ENCODE data around the gene ADPRS.

Gene ADPRS

GRCh38 chr1:36080801-36081200, 7.9 kb upstream of the ADPRS start:
- no peaks in the 10 kb centered on the region for H3K4me1 ChIP-seq (ENCODE audit: control insufficient read depth, insufficient read depth, low read length)
- H3K4me3 ChIP-seq (ENCODE audit: low read depth, low read length), result no peak overlapping the region
- no peaks in the 10 kb centered on the region for H3K9me3 ChIP-seq (ENCODE audit: control insufficient read depth, insufficient read depth, low read length)
- H3K9ac ChIP-seq (ENCODE audit: low read depth, low read length), result no peak overlapping the region
- H3K27me3 ChIP-seq (ENCODE audit: control insufficient read depth, insufficient read depth, low read length), result peaks cover 6% of the 10 kb centered on the region
- no peaks in the 10 kb centered on the region for H3K36me3 ChIP-seq (ENCODE audit: control insufficient read depth, insufficient read depth, low read length)

- H3K9me3 ChIP-seq (ENCODE audit: control insufficient read depth, insufficient read depth, low read length), result no peaks in the 10 kb centered on the region
- no peak overlapping the region for H3K9ac ChIP-seq (ENCODE audit: low read depth, low read length)
- no peak overlapping the region for H3K4me3 ChIP-seq (ENCODE audit: low read depth, low read length)
- H3K36me3 ChIP-seq (ENCODE audit: control insufficient read depth, insufficient read depth, low read length), result no peaks in the 10 kb centered on the region
- H3K4me1 ChIP-seq (ENCODE audit: control insufficient read depth, insufficient read depth, low read length), result no peaks in the 10 kb centered on the region
- peaks cover 6% of the 10 kb centered on the region for H3K27me3 ChIP-seq (ENCODE audit: control insufficient read depth, insufficient read depth, low read length)
These were observed 6.7 kb upstream of the ADPRS start for GRCh38 chr1:36081926-36082485.

DNA sequence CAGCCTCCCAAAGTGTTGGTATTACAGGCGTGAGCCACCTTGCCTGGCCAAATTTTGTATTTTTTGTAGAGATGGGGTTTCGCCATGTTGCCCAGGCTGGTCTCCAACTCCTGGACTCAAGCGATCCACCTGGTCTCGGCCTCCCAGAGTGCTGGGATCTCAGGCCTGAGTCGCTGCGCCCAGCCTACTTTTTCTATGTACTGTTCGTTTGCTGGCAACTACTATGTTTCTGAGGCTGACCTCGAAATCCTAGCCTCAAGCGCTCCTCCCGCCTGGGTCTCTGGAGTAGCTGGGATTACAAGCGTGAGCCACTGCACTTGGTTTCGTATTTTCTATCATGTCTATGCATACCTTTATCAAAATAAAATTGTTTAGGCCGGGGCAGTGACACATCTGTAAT, 5.5 kb upstream of the ADPRS start:
- peaks cover 6% of the 10 kb centered on the region for H3K27me3 ChIP-seq (ENCODE audit: control insufficient read depth, insufficient read depth, low read length)
- no peaks in the 10 kb centered on the region for H3K4me1 ChIP-seq (ENCODE audit: control insufficient read depth, insufficient read depth, low read length)
- H3K36me3 ChIP-seq (ENCODE audit: control insufficient read depth, insufficient read depth, low read length), result no peaks in the 10 kb centered on the region
- no peak overlapping the region for H3K9ac ChIP-seq (ENCODE audit: low read depth, low read length)
- no peaks in the 10 kb centered on the region for H3K9me3 ChIP-seq (ENCODE audit: control insufficient read depth, insufficient read depth, low read length)
- no peak overlapping the region for H3K4me3 ChIP-seq (ENCODE audit: low read depth, low read length)

DNA sequence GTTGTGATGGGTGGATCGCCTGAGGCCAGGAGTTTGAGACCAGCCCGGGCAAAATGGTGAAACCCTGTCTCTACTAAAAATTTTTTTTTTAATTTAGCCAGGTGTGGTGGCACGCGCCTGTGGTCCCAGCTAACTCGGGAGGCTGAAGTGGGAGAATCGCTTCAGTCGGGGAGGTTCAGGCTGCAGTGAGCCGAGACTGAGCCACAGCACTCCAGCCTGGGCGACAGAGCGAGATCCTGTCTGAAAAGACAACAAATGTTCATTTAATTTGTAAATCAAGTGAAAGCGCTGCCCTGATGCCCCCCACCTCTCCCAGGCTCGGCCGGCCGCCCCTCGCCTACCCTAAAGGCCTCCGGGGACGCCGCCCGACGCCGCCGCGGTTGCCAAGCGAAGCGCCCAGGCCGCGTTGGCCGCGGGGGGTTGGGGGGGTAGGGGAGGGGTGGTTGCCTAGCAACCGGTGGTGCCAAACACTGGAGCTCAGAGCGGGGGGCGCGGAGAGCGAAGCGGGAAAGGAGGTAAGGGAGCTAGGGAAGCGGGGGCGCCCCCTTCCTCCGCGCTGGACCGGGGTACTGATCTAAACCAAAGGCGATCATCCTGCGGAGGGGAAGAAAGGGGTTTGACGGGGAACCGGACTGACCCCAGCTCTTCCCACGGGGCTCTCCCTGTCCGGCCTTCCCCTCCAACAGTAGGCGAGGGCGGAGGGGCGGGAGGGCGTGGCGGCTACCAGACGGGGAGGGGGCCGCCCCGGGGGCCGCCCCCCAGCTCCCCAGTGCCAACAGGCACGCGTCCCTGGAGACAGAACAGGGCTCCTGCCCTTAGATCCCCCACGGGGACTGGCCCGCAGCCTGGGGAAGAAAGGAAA, 4.8 kb upstream of the ADPRS start, which contains the start of gene TEKT2:
TEKT2 (plus strand) TSS at position 460 of the 862 bp plus-strand sequence. CDS start 828 bp downstream, outside the sequence.
- Histone ChIP-seq H3K9ac (ENCODE audit: low read depth, low read length) (no peak within 1 kb of the TSS), H3K27me3 (ENCODE audit: control insufficient read depth, insufficient read depth, low read length) (peaks cover 6% of the 10 kb centered on the region), H3K9me3 (ENCODE audit: control insufficient read depth, insufficient read depth, low read length) (no peaks in the 10 kb centered on the region), H3K4me1 (ENCODE audit: control insufficient read depth, insufficient read depth, low read length) (no peaks in the 10 kb centered on the region), H3K4me3 (ENCODE audit: low read depth, low read length) (peak within 1 kb of the TSS; percentile 55), H3K36me3 (ENCODE audit: control insufficient read depth, insufficient read depth, low read length) (no peaks in the 10 kb centered on the region)

- H3K4me3 ChIP-seq (ENCODE audit: low read depth, low read length), result peak overlapping the region; percentile 55
- H3K9ac ChIP-seq (ENCODE audit: low read depth, low read length), result no peak overlapping the region
- peaks cover 6% of the 10 kb centered on the region for H3K27me3 ChIP-seq (ENCODE audit: control insufficient read depth, insufficient read depth, low read length)
- no peaks in the 10 kb centered on the region for H3K9me3 ChIP-seq (ENCODE audit: control insufficient read depth, insufficient read depth, low read length)
- H3K4me1 ChIP-seq (ENCODE audit: control insufficient read depth, insufficient read depth, low read length), result no peaks in the 10 kb centered on the region
- H3K36me3 ChIP-seq (ENCODE audit: control insufficient read depth, insufficient read depth, low read length), result no peaks in the 10 kb centered on the region
These were observed 4.1 kb upstream of the ADPRS start for GRCh38 chr1:36084497-36085115.

- Histone ChIP-seq H3K9me3 (ENCODE audit: control insufficient read depth, insufficient read depth, low read length) (no peaks in the 10 kb centered on the region), H3K4me1 (ENCODE audit: control insufficient read depth, insufficient read depth, low read length) (no peaks in the 10 kb centered on the region), H3K9ac (ENCODE audit: low read depth, low read length) (no peak overlapping the region), H3K4me3 (ENCODE audit: low read depth, low read length) (peak overlapping the region; percentile 55), H3K36me3 (ENCODE audit: control insufficient read depth, insufficient read depth, low read length) (no peaks in the 10 kb centered on the region), H3K27me3 (ENCODE audit: control insufficient read depth, insufficient read depth, low read length) (peaks cover 6% of the 10 kb centered on the region)
These were observed 3.6 kb upstream of the ADPRS start for GRCh38 chr1:36085126-36085525.

GRCh38 chr1:36085686-36086526, 2.8 kb upstream of the ADPRS start:
- no peak overlapping the region for H3K4me3 ChIP-seq (ENCODE audit: low read depth, low read length)
- H3K9ac ChIP-seq (ENCODE audit: low read depth, low read length), result no peak overlapping the region
- H3K36me3 ChIP-seq (ENCODE audit: control insufficient read depth, insufficient read depth, low read length), result no peaks in the 10 kb centered on the region
- H3K4me1 ChIP-seq (ENCODE audit: control insufficient read depth, insufficient read depth, low read length), result no peaks in the 10 kb centered on the region
- peaks cover 6% of the 10 kb centered on the region for H3K27me3 ChIP-seq (ENCODE audit: control insufficient read depth, insufficient read depth, low read length)
- no peaks in the 10 kb centered on the region for H3K9me3 ChIP-seq (ENCODE audit: control insufficient read depth, insufficient read depth, low read length)

GRCh38 chr1:36086529-36087232, 2.0 kb upstream of the ADPRS start:
- peaks cover 2% of the 10 kb centered on the region for H3K36me3 ChIP-seq (ENCODE audit: control insufficient read depth, insufficient read depth, low read length)
- no peaks in the 10 kb centered on the region for H3K9me3 ChIP-seq (ENCODE audit: control insufficient read depth, insufficient read depth, low read length)
- H3K4me3 ChIP-seq (ENCODE audit: low read depth, low read length), result no peak overlapping the region
- H3K27me3 ChIP-seq (ENCODE audit: control insufficient read depth, insufficient read depth, low read length), result peaks cover 6% of the 10 kb centered on the region
- no peak overlapping the region for H3K9ac ChIP-seq (ENCODE audit: low read depth, low read length)
- no peaks in the 10 kb centered on the region for H3K4me1 ChIP-seq (ENCODE audit: control insufficient read depth, insufficient read depth, low read length)

DNA sequence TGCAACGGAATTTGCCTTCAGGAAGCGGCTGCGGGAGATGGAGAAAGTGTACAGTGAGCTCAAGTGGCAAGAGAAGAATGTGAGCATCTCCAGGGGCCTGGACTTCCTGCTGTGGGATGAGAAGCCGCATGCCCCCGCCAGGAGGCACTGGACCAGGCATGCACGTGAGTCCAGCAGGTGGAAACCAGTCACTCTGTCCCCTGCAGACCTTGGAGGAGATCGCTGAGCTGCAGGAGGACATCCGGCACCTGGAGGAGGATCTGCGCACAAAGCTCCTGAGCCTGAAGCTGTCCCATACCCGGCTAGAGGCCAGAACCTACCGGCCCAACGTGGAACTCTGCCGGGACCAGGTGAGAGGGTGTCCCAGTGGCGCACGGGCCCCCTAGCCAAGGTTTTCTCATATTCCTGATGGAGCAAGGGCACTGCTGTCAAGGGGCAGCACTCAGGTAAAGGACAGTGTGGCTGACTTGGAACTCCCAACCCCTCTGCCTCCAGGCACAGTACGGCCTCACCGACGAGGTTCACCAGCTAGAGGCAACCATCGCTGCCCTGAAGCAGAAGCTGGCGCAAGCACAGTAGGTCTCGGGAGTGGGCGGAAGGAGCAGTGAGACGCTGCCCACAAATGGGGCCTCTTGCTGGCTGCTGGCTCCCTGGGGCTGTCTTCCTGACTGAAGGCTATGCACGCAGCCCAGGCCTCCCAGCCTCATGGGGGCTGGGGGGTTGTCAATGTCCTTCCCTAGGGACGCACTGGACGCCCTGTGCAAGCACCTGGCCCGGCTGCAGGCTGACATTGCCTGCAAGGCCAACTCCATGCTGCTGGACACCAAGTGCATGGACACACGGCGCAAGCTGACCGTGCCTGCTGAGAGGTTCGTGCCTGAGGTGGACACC, 1.2 kb upstream of the ADPRS start:
- H3K9ac ChIP-seq (ENCODE audit: low read depth, low read length), result no peak overlapping the region
- H3K4me1 ChIP-seq (ENCODE audit: control insufficient read depth, insufficient read depth, low read length), result no peaks in the 10 kb centered on the region
- H3K4me3 ChIP-seq (ENCODE audit: low read depth, low read length), result peak overlapping the region; percentile 95
- peaks cover 10% of the 10 kb centered on the region for H3K36me3 ChIP-seq (ENCODE audit: control insufficient read depth, insufficient read depth, low read length)
- H3K9me3 ChIP-seq (ENCODE audit: control insufficient read depth, insufficient read depth, low read length), result no peaks in the 10 kb centered on the region
- peaks cover 6% of the 10 kb centered on the region for H3K27me3 ChIP-seq (ENCODE audit: control insufficient read depth, insufficient read depth, low read length)

DNA sequence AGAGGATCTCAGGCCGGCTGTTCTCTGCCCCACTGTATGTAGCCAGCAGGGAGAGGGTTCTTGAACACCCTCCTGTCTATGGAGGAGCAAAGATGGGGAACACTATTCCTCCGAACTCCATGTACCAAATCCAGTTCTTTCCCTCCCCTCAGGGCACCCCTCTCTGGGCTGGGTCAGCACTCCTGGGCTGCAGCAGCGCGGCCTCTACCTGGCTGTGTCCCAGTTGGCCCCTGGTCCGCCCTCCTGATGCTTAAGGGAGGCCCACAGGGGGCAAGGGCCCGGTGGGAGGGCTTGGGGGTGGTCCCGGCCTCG, 471 bp upstream of the ADPRS start:
- H3K9ac ChIP-seq (ENCODE audit: low read depth, low read length), result no peak overlapping the region
- peak overlapping the region; percentile 95 for H3K4me3 ChIP-seq (ENCODE audit: low read depth, low read length)
- peaks cover 6% of the 10 kb centered on the region for H3K27me3 ChIP-seq (ENCODE audit: control insufficient read depth, insufficient read depth, low read length)
- H3K36me3 ChIP-seq (ENCODE audit: control insufficient read depth, insufficient read depth, low read length), result peaks cover 16% of the 10 kb centered on the region
- no peaks in the 10 kb centered on the region for H3K9me3 ChIP-seq (ENCODE audit: control insufficient read depth, insufficient read depth, low read length)
- no peaks in the 10 kb centered on the region for H3K4me1 ChIP-seq (ENCODE audit: control insufficient read depth, insufficient read depth, low read length)

All from iPS-15b (cell line).